Measurements from ENCODE around the gene TRAM2.
"Not testable (repeated sequence)": the region's sequence is repeated elsewhere in the genome, so short reads cannot be mapped to it uniquely, and the experiment has no call there.

Gene TRAM2

DNA sequence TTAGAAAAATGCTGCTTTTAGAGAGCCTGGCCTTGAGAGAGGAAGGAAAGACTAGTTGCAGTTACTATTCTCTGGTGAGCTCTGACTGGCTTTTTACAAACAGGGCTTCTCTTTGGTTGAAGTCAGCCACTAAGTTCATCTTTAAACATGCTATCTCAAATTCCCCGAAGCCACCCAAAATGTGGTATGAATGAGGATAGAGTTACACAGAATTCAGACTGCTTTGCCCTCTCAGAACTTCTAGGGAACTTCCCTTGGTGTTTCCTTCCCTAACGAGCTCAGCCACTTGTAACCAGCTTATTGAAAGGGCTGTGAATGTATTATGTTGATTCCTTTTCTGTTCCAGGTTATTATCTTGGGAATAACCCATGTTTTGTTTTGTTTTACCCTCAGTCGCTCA, 83.2 kb downstream of the TRAM2 start:
- no peak for DNase-seq (ENCODE audit: low read depth, low spot score)

DNA sequence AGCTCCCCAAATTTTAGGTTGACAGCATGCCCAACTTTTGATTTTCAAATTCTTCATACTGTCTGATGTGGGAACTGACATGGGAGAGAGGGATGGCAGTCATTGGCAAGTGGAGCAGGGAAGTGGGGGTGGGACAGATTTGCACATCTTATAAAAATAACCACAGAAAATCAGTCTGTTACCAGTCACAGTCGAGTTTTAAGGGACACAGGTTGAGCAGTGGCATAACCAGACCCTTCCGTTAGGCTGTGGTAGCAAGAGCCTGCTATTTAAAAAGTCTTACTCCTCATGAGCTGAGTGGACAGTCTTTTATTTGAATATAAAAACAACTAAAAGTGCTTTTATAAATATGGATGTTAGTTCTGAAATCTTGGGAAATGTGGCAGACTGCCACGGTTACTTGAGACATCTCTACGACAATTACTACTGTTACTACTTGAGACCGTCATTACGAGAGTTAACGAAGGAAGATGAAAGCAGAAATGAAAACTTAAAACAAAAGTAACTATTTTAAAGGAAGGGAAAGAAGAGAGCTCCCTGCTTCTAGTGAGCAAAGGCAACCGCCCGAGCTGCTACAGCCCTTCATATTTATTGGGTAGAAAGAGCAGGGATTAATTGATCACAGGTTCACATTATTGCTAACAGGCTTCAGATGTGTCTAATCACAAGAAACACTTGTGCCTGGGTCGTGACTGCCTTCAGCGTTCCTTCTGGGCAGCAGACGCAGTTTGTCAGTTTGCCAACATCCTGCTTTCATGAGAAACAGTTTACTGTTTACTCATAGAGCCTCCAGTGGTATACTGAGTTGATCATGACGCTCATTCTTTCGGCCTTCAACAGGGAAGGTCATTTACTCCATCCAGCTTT, 85.4 kb downstream of the TRAM2 start:
- peak; percentile 39 for DNase-seq (ENCODE audit: low read depth, low spot score)

DNA sequence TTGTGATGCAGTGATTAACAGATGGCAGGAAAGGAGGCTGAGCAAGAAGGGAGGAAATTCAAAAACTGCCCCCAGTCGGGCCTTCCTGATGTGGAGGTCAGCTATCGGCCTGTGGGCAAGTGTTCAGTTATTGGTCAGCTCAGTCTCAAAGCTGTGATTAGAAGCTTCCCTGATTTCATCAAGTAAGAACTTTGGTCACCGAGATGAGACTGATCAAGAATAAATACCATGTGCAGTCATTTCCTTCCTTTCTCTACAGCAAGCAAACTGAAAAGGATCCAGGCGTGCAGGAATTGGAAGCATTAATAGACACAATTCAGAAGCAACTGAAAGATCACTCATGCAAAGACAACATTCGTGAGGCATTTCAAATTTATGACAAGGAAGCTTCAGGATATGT, 87.0 kb downstream of the TRAM2 start:
- DNase-seq (ENCODE audit: low read depth, low spot score) = no peak

DNA sequence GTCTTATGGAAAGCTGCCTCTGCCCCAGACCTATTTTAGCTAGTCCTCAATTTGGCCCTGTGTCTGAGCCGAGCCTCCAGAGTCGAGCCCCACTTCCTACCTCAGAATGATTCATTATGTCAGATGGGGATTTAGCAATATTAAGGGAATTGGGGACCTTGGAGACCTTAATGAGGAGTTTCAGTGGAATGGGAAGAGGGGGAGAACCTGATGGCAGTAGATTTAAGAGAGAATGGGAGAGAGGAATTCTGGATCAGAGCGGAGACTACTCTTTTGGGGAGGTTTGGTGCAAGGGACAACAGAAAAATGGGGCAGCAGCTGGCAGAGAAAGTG, 93.2 kb downstream of the TRAM2 start:
- DNase-seq (ENCODE audit: low read depth, low spot score) = no peak

DNA sequence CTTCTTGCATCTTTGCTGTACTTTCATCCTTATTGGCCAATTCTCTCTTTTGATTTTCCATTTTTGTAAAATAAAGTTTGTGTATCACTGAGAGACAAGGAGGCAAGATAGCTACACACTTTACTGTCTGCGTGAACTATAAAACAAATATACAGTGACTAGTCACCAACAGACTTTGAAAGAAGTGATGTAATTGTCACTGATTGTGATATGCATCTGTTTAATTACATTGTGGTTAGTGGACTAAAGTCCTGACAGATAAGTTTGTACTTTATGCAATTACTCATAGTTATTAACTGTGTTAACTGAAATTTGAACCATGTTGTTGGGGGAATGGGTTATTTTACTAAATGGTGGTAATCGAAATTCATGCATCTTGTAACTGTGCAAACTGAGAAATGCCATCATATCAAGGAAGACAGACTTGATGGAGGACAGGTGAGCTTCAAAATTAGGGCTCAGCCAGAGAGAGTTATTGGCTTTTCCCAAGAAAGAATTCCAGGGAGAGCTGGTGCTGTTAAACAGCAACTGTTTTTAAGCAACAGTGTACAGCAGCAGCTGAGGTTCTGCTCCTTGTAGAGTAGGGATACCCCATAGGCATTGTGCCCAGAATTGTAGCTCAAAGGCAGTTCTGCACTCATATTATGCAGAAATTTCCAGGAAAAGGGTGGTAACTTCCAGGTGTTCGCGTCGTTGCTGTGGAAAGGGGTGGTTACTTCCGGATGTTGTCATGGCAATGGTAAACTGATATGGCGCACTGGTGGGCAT, 93.8 kb downstream of the TRAM2 start:
- no peak for DNase-seq (ENCODE audit: low read depth, low spot score)

DNA sequence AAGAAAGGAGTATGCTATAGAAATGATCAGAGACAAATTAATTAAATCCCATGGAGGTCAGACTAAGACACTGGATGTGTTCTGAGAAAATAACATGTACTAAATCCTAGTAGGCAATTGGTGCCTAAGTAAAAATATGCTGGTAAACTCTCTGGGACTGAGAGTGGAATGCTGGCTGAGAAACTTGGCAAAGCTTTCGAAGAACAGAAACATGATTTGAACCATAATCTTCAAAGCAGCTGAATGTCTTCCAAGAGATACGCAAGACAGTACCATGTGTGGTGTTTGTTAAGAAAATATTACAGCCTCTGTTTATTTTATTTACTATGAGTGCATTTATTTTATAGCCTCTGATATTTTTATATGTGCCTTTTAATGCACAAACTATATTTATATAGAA, 101.6 kb downstream of the TRAM2 start:
- DNase-seq (ENCODE audit: low read depth, low spot score) = no peak

DNA sequence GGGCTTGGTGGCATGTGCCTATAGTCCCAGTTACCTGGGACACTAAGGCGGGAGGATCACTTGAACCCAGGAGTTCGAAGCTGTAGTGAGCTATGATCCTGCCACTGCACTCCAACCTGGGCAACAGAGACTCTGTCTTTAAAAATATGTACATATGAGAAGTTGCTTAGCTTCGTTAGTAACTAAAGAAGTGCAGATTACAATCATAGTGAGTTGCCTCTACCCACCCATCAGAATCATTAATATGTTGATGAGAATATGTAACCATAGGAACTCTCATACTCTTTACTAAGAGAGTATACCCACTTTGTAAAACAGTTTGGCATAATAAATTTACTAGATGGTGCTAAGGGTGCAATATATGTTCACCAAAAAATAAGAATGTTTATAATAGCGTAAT, 102.7 kb downstream of the TRAM2 start:
- no peak for DNase-seq (ENCODE audit: low read depth, low spot score)

DNA sequence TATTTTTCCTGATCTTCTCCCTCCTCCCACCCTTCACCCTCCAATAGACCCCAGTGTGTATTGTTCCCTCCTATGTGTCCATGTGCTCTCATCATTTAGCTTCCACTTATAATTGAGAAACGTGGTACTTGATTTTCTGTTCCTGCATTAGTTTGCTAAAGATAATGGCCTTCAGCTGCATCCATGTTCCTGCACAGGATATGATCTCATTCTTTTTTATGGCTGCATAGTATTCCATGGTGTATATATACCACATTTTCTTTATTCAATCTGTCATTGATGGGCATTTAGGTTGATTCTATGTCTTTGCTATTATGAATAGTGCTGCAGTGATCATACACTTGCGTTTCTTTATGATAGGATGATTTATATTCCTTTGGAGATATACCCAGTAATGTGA, 115.7 kb downstream of the TRAM2 start:
- not testable (repeated sequence) for DNase-seq (ENCODE audit: low read depth, low spot score)

DNA sequence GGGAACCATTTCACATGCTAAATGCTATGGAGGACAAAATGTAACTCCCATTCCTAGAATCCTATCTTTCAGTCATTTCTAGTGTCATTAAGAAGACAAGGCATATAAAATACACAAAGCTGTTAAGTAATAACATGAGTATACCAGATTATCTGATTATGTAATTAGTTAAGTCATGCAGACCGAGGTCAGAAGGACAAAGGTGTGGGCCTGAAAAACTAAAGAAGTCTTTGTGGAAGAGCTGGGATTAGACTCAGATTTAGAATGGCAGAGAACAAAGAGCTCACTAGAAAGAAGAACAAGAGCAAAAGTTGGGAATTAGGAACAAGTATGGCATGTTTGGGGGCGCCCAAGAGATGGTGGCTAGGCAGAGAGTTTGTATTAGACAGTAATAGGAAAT, 119.8 kb downstream of the TRAM2 start:
- peak; percentile 7 for DNase-seq (ENCODE audit: low read depth, low spot score)

DNA sequence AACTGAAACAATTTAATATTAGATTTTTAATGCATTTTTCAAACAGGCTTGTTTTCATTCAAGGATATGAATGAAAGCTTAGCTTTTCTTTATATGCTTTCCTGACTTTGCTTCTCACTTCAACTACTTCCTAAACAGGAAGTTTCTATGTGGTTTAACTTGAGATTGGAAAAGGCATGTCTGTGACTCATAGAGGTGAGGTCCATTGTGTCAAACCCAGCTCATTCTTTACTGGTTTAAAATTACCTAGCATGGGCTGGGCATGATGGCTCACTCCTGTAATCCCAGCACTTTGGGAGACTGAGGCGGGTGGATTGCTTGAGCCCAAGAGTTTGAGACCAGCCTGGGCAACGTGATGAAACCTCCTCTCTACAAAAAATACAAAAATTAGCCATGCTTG, 122.3 kb downstream of the TRAM2 start:
- peak; percentile 57 for DNase-seq (ENCODE audit: low read depth, low spot score)
